ENCODE data around the gene SRSF4.

The SRSF4 gene

GRCh38 chr1:29172415-29172939 is 9.2 kb downstream of the SRSF4 start:
- TF ChIP-seq, protein P1, sequence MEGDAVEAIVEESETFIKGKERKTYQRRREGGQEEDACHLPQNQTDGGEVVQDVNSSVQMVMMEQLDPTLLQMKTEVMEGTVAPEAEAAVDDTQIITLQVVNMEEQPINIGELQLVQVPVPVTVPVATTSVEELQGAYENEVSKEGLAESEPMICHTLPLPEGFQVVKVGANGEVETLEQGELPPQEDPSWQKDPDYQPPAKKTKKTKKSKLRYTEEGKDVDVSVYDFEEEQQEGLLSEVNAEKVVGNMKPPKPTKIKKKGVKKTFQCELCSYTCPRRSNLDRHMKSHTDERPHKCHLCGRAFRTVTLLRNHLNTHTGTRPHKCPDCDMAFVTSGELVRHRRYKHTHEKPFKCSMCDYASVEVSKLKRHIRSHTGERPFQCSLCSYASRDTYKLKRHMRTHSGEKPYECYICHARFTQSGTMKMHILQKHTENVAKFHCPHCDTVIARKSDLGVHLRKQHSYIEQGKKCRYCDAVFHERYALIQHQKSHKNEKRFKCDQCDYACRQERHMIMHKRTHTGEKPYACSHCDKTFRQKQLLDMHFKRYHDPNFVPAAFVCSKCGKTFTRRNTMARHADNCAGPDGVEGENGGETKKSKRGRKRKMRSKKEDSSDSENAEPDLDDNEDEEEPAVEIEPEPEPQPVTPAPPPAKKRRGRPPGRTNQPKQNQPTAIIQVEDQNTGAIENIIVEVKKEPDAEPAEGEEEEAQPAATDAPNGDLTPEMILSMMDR (IDR thresholded peaks at IDR 0.05; ENCODE audit: low read depth, low read length): no peak
- no peak overlapping the region for H3K4me3 ChIP-seq (ENCODE audit: low read depth, low read length)

DNA sequence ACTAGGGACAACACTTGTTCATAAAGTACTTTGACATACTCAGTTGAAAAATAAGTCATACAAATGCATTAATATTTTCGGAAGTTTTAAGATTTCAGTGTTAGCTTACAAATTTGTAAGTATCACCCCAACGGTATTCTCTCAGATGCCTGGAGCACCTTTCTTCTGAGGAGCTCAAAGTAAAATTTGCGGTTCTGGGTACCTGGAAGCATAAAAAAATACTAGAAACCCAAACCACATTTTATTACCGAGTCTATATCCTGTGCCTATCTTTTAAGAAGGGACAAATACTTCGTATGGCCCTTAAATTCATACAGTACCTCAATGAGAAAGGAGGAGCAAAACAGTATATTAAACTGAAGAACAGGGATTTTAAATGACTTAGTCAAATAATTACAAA is 10.2 kb downstream of the SRSF4 start:
- H3K4me3 ChIP-seq (ENCODE audit: low read depth, low read length): no peak overlapping the region
- TF ChIP-seq, protein P1 (IDR thresholded peaks at IDR 0.05; ENCODE audit: low read depth, low read length): no peak

DNA sequence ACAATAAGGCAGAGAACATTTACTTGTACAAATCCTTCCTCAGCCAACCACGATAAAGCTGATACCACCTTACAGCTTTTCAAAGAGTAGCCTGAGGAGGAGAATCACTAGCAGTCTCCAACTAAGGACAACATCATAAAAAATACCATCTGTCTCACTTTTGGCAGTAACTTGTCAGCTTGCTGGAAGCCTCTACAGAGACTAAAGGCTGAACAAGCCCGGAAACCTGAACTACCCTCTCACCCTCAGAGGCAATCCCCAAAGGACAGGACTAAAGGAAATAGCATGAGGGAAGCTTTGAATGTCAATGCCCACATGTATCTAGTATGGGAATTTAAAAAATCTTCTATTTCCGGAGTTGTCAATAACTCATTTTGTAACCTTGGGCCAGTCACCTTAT is 10.6 kb downstream of the SRSF4 start:
- no peak overlapping the region for H3K4me3 ChIP-seq (ENCODE audit: low read depth, low read length)
- TF ChIP-seq, protein P1 (IDR thresholded peaks at IDR 0.05; ENCODE audit: low read depth, low read length): no peak

GRCh38 chr1:29169976-29170375 is 11.7 kb downstream of the SRSF4 start:
- TF ChIP-seq, protein P1 (IDR thresholded peaks at IDR 0.05; ENCODE audit: low read depth, low read length): no peak
- no peak overlapping the region for H3K4me3 ChIP-seq (ENCODE audit: low read depth, low read length)

DNA sequence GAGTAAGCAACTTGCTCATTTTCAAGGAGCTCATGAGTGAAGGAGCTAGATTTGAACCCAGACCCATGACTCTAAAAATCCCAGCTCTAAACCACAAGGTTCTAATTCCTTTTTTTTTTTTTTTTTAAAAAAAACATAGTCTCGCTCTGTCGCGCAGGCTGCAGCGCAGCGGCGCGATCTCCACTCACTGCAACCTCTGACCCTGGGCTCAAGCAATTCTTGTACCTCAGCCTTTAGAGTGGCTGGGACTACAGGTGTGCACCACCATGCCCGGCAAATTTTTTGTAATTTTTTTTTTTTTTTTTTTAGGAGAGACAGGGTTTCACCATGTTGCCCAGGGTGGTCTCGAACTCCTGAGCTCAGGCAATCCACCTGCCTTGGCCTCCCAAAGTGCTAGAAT is 13.8 kb downstream of the SRSF4 start:
- TF ChIP-seq, protein P1 (IDR thresholded peaks at IDR 0.05; ENCODE audit: low read depth, low read length): no peak
- H3K4me3 ChIP-seq (ENCODE audit: low read depth, low read length): no peak overlapping the region

- no peak overlapping the region for H3K4me3 ChIP-seq (ENCODE audit: low read depth, low read length)
- TF ChIP-seq, protein P1 (IDR thresholded peaks at IDR 0.05; ENCODE audit: low read depth, low read length): no peak
Measured at GRCh38 chr1:29166291-29166878, 15.3 kb downstream of the SRSF4 start.

DNA sequence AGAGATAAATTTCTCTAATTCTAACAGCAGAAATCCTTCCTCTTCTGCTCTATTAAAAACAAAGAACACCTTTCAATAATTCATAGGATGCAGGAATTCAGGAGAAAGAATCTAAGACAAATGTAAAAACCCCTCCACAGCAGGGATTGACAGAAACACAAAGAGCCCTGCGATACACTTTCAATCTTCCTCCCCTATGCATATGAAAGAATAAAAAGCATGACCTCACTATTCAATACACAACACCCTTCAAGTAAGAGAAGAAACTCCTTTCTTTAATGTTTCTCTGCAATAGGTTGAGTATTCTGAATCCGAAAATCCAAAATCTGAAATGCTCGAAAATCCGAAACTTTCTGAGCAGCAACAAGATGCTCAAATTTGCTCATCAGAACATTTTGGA is 17.1 kb downstream of the SRSF4 start:
- TF ChIP-seq, protein P1 (IDR thresholded peaks at IDR 0.05; ENCODE audit: low read depth, low read length): no peak
- no peak overlapping the region for H3K4me3 ChIP-seq (ENCODE audit: low read depth, low read length)

Measured in WI38 (cell line).